Body of pancreas (tissue), 4 donors: ENCODE data around the gene RAB23. TPM values are rescaled to one million over a fixed set of nuclear protein-coding genes. Genes with fewer than 3 reads are reported as not detected.

ENCODE experiments used
- ATAC-seq: fragments of 150-250 bp; one replicate; pipeline ENCODE4 v1.9.1; 2016
- DNase-seq, 4 donors: peaks; one replicate each; pipeline ENCODE4 v3.0.0-alpha.2; 2019
- H3K27ac ChIP-seq, 4 donors: fragments of 200-600 bp; sonication (generic); 1 replicate in 3 of 4; 2 replicates in 1 of 4; pipeline versions ENCODE4 v1.5.1 to v1.6.1; 2016 to 2019; ENCODE audit warnings: mild to moderate bottlenecking in 1 of 4, mixed read lengths in 1 of 4, moderate library complexity in 1 of 4
- H3K27me3 ChIP-seq, 2 donors: fragments of 200-600 bp; sonication (generic); one replicate each; pipeline ENCODE4 v1.6.0; 2016; ENCODE audit warnings: mild to moderate bottlenecking in 1 of 2
- H3K36me3 ChIP-seq, 2 donors: fragments of 200-600 bp; sonication (generic); replicated peaks in 1 of 2; 2 replicates each; pipeline ENCODE4 v1.5.1; 2016; ENCODE audit warnings: low read depth in 2 of 2; ENCODE audit not compliant: insufficient read depth in 1 of 2
- H3K4me1 ChIP-seq: fragments of 200-600 bp; sonication (generic); one replicate; pipeline ENCODE4 v1.6.0; 2016
- H3K4me3 ChIP-seq, 2 donors: fragments of 200-600 bp; sonication (generic); 1 replicate in 1 of 2; 2 replicates in 1 of 2; pipeline ENCODE4 v1.5.1; 2016 to 2019
- H3K9me3 ChIP-seq, 3 donors: fragments of 200-600 bp; sonication (generic); 1 replicate in 2 of 3; 2 replicates in 1 of 3; pipeline ENCODE4 v1.5.1; 2016
- POLR2A ChIP-seq, 3 donors: fragments of 450-650 bp; IDR thresholded peaks; one replicate each; pipeline ENCODE4 v1.6.1; 2016; ENCODE audit warnings: antibody characterized with exemption in 3 of 3, mild to moderate bottlenecking in 2 of 3
- WGBS, 2 donors: methylation state at CpG; one replicate each; pipeline ENCODE4 v1.1.5; 2017; 5-methylcytosine and 5-hydroxymethylcytosine counted together
- intact Hi-C: fragments of 100-400 bp; cut with DNase I; formaldehyde crosslinking; loops from one replicate; pipeline ENCODE4 v1.15.1; 2023
- total RNA-seq, 2 donors: library from RNA; depleted of rRNA; stranded (reverse); fragments of >200 nt; gene quantifications; one replicate each; pipeline ENCODE4 v1.1.0, GENCODE V29; 2016
- TF ChIP-seq, protein P1 (sequence below), 7 experiments: fragments of 450-650 bp in 4 of 7; fragments of 200-600 bp in 3 of 7; sonication (generic) in 3 of 7; IDR thresholded peaks; one replicate each; pipeline ENCODE4 v1.5.1; 2016 to 2019; ENCODE audit warnings: antibody characterized with exemption in 7 of 7

RAB23 gene
- total RNA-seq, 2 donors from 2014 or later, result 2.1 to 5.6 TPM

DNA sequence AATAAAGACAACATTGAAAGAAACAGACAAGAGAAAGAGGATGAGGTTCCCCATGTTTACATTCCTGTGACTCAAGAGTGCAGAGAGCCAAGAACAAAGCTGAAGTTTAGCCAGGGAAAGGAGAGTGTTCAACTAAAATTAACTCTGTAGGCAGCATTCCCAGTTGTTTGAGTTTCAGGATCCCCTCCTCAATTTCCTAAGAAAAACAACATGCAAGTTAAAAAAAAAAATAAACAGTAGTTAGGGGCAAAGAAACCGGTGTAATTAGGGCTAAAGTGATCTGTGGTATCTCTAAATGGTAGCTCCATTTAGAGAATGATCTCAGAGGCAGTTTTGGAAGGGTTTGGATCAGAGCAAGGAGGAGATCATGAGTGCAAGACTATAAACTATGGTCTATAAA is 30.9 kb upstream of the RAB23 start:
- Histone ChIP-seq H3K4me3 (no peak overlapping the region), H3K27me3 (no peaks in the 10 kb centered on the region), H3K36me3 (no peaks in the 10 kb centered on the region), H3K4me1 (peaks cover 4% of the 10 kb centered on the region), H3K27ac (peak overlapping the region in 1 of 4 donors; percentile 25), H3K9me3 (no peaks in the 10 kb centered on the region)
- TF ChIP-seq POLR2A (IDR thresholded peaks at IDR 0.05), result no peak
- TF ChIP-seq, protein P1, sequence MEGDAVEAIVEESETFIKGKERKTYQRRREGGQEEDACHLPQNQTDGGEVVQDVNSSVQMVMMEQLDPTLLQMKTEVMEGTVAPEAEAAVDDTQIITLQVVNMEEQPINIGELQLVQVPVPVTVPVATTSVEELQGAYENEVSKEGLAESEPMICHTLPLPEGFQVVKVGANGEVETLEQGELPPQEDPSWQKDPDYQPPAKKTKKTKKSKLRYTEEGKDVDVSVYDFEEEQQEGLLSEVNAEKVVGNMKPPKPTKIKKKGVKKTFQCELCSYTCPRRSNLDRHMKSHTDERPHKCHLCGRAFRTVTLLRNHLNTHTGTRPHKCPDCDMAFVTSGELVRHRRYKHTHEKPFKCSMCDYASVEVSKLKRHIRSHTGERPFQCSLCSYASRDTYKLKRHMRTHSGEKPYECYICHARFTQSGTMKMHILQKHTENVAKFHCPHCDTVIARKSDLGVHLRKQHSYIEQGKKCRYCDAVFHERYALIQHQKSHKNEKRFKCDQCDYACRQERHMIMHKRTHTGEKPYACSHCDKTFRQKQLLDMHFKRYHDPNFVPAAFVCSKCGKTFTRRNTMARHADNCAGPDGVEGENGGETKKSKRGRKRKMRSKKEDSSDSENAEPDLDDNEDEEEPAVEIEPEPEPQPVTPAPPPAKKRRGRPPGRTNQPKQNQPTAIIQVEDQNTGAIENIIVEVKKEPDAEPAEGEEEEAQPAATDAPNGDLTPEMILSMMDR (IDR thresholded peaks at IDR 0.05), result no peak
- intact Hi-C loops, result no loop called here
- DNase-seq (no peak), ATAC-seq (no peak)
- WGBS, 2 donors, result 37 to 38% methylated on average over 1 of the region's 1 CpG

DNA sequence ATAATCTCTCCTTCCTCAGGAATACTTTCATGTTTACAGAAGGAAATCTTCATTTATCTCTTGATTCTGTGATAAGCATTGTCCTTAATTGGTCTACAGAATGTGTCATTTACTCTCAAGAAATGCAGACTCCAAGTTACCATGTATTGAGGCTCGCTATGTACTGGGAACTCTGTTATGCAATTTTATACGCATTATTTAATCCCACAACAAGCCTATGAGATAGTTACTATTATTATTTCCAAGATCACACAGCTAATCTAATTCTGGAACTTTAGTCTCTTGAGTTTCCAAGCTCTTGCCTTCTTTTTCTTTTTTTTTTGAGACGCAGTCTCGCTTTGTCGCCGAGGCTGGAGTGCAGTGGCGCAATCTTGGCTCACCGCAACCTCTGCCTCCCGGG is 30.0 kb upstream of the RAB23 start:
- Histone ChIP-seq H3K9me3 (no peaks in the 10 kb centered on the region), H3K36me3 (no peaks in the 10 kb centered on the region), H3K4me1 (peaks cover 4% of the 10 kb centered on the region), H3K27ac (no peak overlapping the region), H3K27me3 (no peaks in the 10 kb centered on the region), H3K4me3 (no peak overlapping the region)
- intact Hi-C loops, result no loop called here
- WGBS, 2 donors, result 83 to 88% methylated on average over 9 of the region's 9 CpGs
- DNase-seq, result no peak
- no peak for ATAC-seq
- TF ChIP-seq, protein P1 (IDR thresholded peaks at IDR 0.05), result no peak
- TF ChIP-seq POLR2A (IDR thresholded peaks at IDR 0.05), result no peak

DNA sequence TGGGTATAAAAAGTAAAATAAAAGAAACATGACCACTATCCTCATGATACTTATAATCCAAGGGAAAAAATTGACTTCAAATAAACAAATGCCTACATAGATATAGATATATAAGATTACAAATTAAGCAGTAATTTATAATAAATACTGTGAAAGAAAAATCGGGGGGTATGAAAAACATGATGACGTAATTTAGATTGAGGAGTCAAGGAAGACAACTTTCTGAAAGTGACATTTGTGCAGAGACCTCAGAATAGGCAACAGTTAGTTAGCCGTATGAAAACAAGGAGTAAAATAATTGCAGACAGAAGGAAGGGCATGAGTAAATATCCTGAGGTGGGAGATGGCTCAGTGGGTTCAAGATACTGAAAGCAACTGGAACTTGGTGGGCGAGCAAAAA is 28.2 kb upstream of the RAB23 start:
- H3K27me3 ChIP-seq, result no peaks in the 10 kb centered on the region
- 70 to 75% methylated on average over 4 of the region's 4 CpGs for WGBS, 2 donors
- peaks cover 4% of the 10 kb centered on the region for H3K4me1 ChIP-seq
- intact Hi-C loops, result no loop called here
- no peak overlapping the region for H3K27ac ChIP-seq
- ATAC-seq (no peak), DNase-seq (no peak)
- H3K36me3 ChIP-seq, result no peaks in the 10 kb centered on the region
- H3K4me3 ChIP-seq, result no peak overlapping the region
- H3K9me3 ChIP-seq, result no peaks in the 10 kb centered on the region
- no peak for TF ChIP-seq POLR2A (IDR thresholded peaks at IDR 0.05)
- TF ChIP-seq, protein P1 (IDR thresholded peaks at IDR 0.05), result no peak

DNA sequence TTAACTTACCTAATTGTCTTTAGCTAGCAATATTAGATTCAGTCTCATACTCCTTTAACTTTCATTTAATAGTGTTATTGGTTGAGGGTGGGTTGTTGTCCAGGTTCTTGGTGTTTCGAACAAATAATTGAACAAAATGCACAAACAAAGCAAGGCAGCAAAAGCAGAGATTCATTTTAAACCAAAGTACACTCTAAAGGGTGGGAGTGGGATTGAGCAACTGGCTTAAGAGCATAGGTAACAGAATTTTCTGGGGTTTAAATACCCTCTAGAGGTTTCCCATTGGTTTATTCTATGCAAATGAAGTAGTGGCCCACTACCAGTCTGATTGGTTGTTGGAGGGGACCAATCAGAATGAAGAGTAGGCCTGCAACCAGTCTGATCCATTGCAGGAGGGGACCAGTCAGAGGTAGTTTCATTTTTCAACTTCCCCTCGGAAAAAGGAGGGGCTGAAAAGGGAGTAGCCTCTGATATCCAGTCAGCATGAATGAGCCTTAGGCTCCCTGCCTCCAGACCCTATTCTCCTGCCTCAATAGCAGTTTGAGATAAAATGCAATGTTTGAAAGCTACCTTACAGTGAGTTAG is 26.3 kb upstream of the RAB23 start:
- H3K9me3 ChIP-seq, result no peaks in the 10 kb centered on the region
- DNase-seq (no peak), ATAC-seq (no peak)
- H3K36me3 ChIP-seq, result no peaks in the 10 kb centered on the region
- WGBS, 2 donors, result 58 to 79% methylated on average over 2 of the region's 2 CpGs
- no peak for TF ChIP-seq POLR2A (IDR thresholded peaks at IDR 0.05)
- TF ChIP-seq, protein P1 (IDR thresholded peaks at IDR 0.05), result no peak
- no peak overlapping the region for H3K27ac ChIP-seq
- no peaks in the 10 kb centered on the region for H3K27me3 ChIP-seq
- no peak overlapping the region for H3K4me3 ChIP-seq
- no peaks in the 10 kb centered on the region for H3K4me1 ChIP-seq
- intact Hi-C loops, result no loop called here

DNA sequence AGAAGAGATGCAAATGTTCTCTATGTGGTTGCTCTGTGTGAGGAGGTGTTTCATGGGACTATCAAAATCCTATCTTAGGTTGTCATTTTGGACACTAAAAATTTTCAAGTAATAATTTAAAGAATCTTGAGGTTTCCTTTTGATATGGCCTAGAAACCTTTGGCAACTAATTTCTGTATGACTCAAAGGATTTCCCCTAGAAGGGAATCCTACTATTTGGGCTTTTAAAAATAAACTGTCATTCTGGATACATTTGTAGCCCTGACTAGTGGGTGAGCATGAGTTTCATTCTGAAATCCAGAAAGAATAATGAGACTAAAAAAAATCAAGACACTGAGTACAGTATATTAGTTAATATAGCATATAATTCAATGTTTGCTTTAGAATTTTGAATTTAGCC is 25.5 kb upstream of the RAB23 start:
- Histone ChIP-seq H3K36me3 (no peaks in the 10 kb centered on the region), H3K4me1 (no peaks in the 10 kb centered on the region), H3K9me3 (no peaks in the 10 kb centered on the region), H3K4me3 (no peak overlapping the region), H3K27me3 (no peaks in the 10 kb centered on the region), H3K27ac (no peak overlapping the region)
- TF ChIP-seq, protein P1 (IDR thresholded peaks at IDR 0.05), result no peak
- no peak for TF ChIP-seq POLR2A (IDR thresholded peaks at IDR 0.05)
- no peak for DNase-seq
- intact Hi-C loops, result no loop called here
- no peak for ATAC-seq
